NCI-H1417 treated with DMSO at 0.1 percent for 48 hours (cell line): ENCODE results near the gene UMOD.
A peak's percentile ranks its signal among the peaks of the same experiment; 100 is the strongest.

Source experiments
- DNase-seq: peaks from one replicate; lab custom pipeline; 2025; lab: John Stamatoyannopoulos, UW

The UMOD gene

GRCh38 chr16:20352615-20353014, at the start of gene UMOD:
Gene UMOD, minus strand, starts transcription at chr16:20352715. Its CDS starts 1,978 bp downstream, at chr16:20350737.
- DNase-seq = no peak

DNA sequence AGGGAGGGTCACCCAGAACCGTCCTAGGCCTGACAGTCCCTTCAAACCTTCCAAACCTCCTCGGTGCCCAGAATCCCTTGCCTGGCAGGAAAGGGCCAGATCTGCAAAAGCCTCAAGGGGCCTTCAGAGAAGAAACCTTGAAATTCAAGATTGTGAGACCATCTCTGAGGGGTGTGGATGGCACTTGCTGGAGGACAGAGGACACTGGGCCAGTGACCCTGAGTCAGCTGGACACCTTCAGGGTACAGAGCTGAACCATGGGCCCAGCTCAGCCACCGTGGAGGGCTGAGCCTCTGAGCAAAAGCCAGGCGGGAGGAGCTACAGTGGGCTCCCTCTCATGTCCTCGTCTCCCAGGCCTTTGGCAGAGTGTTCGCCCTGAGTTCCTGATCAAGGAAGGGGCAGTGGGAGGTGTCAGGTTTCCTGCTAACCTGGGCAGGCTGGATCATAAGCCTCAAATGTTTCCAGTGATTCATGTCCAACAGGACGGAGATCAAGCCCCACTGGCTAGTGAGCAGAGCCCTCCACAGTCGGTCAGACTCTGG, 49.0 kb upstream of the UMOD start:
- DNase-seq = no peak

GRCh38 chr16:20401066-20401465, 48.6 kb upstream of the UMOD start:
- no peak for DNase-seq

GRCh38 chr16:20399185-20399584, 46.7 kb upstream of the UMOD start:
- no peak for DNase-seq

DNA sequence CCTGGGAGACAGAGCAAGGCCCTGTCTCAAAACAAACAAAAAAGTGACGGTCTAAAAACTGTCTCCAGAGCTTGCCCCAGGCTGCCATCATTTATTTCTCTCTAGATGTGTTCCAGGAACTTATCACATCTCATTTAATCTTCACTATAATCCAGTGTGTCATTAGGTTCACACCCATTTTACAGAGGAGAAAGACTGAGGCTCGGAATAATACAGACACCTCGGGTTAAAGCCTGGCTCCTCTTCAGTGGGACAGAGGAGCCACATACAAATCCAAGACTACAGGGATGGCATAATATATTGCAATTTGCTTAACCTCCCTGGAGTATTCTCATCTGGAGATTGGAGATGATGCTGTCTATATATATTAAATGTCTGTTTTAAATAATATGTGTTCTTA, 46.1 kb upstream of the UMOD start:
- no peak for DNase-seq

GRCh38 chr16:20397468-20398074, 45.1 kb upstream of the UMOD start:
- no peak for DNase-seq

DNA sequence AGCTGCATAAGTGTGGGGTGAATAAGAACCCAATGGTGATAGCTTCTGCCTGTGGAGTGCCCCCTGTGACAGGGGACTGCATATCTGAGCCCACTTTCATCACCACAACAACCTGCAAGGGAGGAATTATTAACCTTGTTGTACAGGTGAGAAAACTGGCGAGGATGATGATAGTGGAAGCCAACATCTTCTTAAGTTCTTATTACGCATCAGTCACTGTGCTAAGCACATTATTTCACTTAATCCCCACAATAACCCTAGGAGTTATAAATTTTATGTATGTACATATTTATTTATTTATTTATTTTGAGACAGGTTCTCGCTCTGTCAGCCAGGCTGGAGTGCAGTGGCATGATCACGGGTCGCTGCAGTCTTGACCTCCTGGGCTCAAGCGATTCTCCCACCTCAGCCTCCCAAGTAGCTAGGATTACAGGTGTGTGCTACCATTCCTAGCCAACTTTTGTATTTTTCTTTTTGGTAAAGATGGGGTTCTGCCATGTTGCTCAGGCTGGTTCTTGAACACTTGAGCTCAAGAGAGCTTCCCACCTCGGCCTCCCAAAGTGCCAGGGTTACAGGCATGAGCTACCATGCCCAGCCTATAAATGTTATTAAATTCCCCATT, 44.4 kb upstream of the UMOD start:
- DNase-seq = no peak

- no peak for DNase-seq
These were observed 43.4 kb upstream of the UMOD start for GRCh38 chr16:20395946-20396345.

DNA sequence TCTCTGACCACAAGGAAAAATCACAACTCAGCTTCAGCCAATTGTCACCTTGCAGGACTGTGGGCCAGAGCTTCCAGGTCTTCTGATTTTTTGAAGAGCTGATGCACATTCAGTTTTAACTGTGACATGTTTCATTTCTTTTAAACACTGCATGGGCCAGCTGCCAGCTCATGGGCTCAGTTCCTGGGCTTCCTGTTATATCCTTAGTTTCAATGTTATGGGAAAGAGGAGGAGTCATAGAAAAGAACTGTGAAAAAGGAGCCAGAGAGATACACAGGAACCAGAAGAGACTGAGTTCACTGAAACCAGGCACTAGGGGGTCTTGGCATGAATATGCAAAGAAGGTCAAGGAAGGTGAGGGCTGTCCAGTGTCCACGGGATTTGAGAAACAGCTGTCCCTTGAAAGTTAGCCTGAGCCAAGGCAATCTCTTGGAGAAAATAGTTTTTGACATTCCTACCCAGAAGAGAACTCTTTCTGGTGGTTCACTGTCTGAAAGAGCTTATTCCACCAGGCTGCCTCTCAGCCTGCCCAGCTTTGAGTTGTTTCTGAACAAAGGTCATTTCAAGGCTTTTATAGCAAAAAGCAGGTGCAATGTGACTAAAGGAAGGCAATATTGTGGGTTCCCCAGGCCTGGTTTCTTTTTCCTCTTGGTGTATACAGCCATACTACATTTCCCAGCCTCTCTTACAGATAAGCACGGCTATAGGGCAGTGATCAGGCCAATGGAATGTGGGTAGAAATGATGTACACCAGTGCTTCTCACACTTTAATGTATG, 41.5 kb upstream of the UMOD start:
- no peak for DNase-seq

DNA sequence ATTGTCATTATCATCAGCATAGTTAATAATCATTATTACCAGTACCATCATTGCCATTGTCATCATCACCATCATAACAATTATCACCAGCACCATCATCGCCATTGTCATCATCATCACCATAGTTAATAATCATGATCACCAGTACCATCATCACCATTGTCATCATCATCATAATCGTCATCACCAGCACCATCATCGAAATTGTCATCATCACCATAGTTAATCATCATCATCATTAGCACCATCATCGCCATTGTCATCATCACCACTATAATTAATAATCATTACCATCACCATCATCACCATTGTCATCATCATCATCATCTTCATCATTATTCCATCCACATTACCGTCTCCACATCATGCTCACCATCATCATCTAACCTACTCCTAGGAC, 38.5 kb upstream of the UMOD start:
- DNase-seq = no peak

GRCh38 chr16:20388854-20389253, 36.3 kb upstream of the UMOD start:
- DNase-seq = no peak

DNA sequence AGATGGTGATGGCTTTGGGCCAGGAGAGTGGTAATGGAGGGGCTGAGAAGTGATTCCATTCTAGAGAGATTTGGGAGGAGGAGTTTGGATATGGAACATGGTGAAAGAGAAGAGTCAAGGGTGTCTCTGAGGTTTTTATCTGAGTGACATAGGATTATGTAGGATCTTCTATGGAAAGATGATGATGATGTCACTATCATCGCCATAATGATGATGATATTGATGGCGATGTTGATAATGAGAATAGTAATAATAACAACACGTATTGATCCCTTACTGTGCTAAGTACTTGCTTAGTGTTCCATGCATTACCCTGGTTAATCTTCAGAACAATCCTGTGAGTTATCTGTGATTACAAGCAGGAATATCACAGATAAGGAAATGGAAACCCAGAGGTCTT, 35.5 kb upstream of the UMOD start:
- DNase-seq = no peak

- peak; percentile 5 for DNase-seq
These were observed 33.6 kb upstream of the UMOD start for GRCh38 chr16:20385844-20386832.

- DNase-seq = no peak
These were observed 30.9 kb upstream of the UMOD start for GRCh38 chr16:20383106-20384029.

DNA sequence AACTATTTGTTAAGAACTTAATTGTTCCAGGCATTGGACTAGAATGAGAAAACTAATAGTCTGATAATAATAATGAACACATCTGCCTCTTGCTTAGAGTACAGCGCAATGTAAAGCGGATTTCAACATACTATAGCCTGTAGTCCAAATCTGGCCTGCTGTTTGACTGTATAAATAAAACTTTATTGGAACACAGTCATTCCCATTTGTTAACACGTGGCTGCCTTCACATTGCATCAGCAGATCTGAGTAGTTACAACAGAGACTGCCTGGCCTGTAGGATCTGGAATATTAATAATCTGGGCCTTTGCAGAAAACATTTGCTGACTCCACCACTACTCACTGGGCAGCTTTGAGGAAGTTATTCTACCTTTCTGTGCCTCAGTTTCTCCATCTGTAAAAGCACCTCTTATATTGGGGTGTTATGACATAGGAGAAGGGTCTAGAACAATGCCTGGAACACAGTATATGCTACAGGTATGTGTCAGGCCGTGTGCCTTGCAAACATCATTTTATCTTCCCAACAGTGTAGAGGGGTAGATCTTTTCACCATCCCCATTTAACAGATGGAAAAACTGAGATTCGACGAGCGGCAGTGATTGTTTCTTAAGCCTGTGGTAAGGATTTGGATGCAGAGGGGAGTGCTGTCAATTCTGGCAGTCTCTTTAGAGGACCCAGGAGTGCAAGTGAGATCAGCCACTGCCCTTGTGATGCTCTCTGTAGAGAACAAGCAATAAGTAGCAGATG, 29.9 kb upstream of the UMOD start:
- DNase-seq = no peak

DNA sequence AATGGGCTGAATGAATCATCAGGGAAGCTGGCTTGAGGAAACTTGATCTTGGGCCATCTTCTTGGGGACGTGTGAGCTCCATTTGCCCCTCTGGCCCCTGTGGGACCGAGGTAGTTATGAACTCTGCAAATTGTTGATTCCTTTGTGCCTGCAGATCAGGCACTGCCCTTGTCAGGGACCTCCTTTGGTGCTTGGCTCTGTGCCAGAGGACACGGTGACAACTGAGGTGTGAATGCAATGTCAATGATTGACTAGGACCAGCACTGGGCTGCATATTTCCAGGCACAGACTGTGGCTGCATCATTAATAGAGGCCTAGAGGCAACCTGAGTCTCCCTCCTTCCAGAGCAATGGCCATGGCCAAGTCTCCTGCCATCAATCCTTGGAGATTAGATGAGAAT, 28.3 kb upstream of the UMOD start:
- DNase-seq = no peak

GRCh38 chr16:20377181-20377580, 24.7 kb upstream of the UMOD start:
- DNase-seq = no peak

- no peak for DNase-seq
These were observed 20.2 kb upstream of the UMOD start for GRCh38 chr16:20372701-20373100.

- DNase-seq = no peak
These were observed 17.0 kb upstream of the UMOD start for GRCh38 chr16:20369452-20370054.

GRCh38 chr16:20364051-20364450, 11.5 kb upstream of the UMOD start:
- no peak for DNase-seq
